Stimulated activated CD4-positive, alpha-beta T cell treated with anti-CD3 and anti-CD28 coated beads, Interleukin-1b, Interleukin-23, amount 100 ng/mL, for 4 hours (primary cell): ENCODE measurements around the gene SMARCA4.

ENCODE experiments used
- DNase-seq, 2 donors: peaks; one replicate each; pipeline ENCODE4 v3.0.0-alpha.2; 2020; ENCODE audit warnings: low read depth in 2 of 2

The SMARCA4 gene

GRCh38 chr19:11010041-11010440, 49.2 kb downstream of the SMARCA4 start:
- no peak for DNase-seq

- no peak for DNase-seq
These were observed 51.7 kb downstream of the SMARCA4 start for GRCh38 chr19:11012507-11012906.

- DNase-seq: no peak
These were observed 52.9 kb downstream of the SMARCA4 start for GRCh38 chr19:11013771-11014170.

GRCh38 chr19:11014403-11014911, 53.6 kb downstream of the SMARCA4 start:
- no peak for DNase-seq

GRCh38 chr19:11016631-11017030, 55.8 kb downstream of the SMARCA4 start:
- no peak for DNase-seq

GRCh38 chr19:11017275-11018035, 56.6 kb downstream of the SMARCA4 start:
- DNase-seq: no peak

GRCh38 chr19:11018179-11018578, 57.3 kb downstream of the SMARCA4 start:
- no peak for DNase-seq

- no peak for DNase-seq
These were observed 57.9 kb downstream of the SMARCA4 start for GRCh38 chr19:11018763-11019162.

- no peak for DNase-seq
These were observed 58.4 kb downstream of the SMARCA4 start for GRCh38 chr19:11019262-11019661.

GRCh38 chr19:11019824-11020223, 59.0 kb downstream of the SMARCA4 start:
- no peak for DNase-seq

GRCh38 chr19:11020423-11020822, 59.6 kb downstream of the SMARCA4 start:
- no peak for DNase-seq

- no peak for DNase-seq
These were observed 60.3 kb downstream of the SMARCA4 start for GRCh38 chr19:11020982-11021759.

- DNase-seq: no peak
These were observed 60.9 kb downstream of the SMARCA4 start for GRCh38 chr19:11021760-11022144.

GRCh38 chr19:11023016-11023415, 62.2 kb downstream of the SMARCA4 start:
- no peak for DNase-seq

GRCh38 chr19:11023710-11024109, 62.9 kb downstream of the SMARCA4 start:
- no peak for DNase-seq

GRCh38 chr19:11024259-11024658, 63.4 kb downstream of the SMARCA4 start:
- no peak for DNase-seq

GRCh38 chr19:11025006-11025405, 64.2 kb downstream of the SMARCA4 start:
- no peak for DNase-seq

GRCh38 chr19:11025445-11025844, 64.6 kb downstream of the SMARCA4 start:
- DNase-seq: no peak

GRCh38 chr19:11025997-11026396, 65.2 kb downstream of the SMARCA4 start:
- DNase-seq: no peak

- no peak for DNase-seq
These were observed 66.6 kb downstream of the SMARCA4 start for GRCh38 chr19:11027381-11027780.

- no peak for DNase-seq
These were observed 67.3 kb downstream of the SMARCA4 start for GRCh38 chr19:11028146-11028545.

GRCh38 chr19:11031421-11032070, 70.7 kb downstream of the SMARCA4 start:
- DNase-seq: no peak
